Kidney (tissue), 14 donors: Measurements from ENCODE around the gene ISYNA1. TPM values are rescaled to one million over a fixed set of nuclear protein-coding genes. Genes with fewer than 3 reads are reported as not detected.

Experiments
- DNase-seq, 5 donors: peaks; one replicate each; pipeline ENCODE4 v3.0.0-alpha.2; 2013 to 2020
- FAIRE-seq: peaks from 2 replicates; lab custom pipeline; 2012; peaks lifted over from hg19 to GRCh38; lab: Jason Lieb, UNC
- H3K27ac ChIP-seq, 2 donors: one replicate each; pipeline ENCODE4 v1.7.0; 2013; ENCODE audit warnings: low read depth in 2 of 2, low read length in 2 of 2, inconsistent platforms in 1 of 2
- H3K27me3 ChIP-seq: one replicate; pipeline ENCODE4 v1.7.1; 2013; ENCODE audit warnings: low read length, inconsistent platforms; ENCODE audit not compliant: control insufficient read depth, insufficient read depth
- H3K36me3 ChIP-seq, 3 donors: one replicate each; pipeline versions ENCODE4 v1.7.0 to v1.7.1; 2013; ENCODE audit warnings: low read length in 3 of 3, control low read depth in 1 of 3, inconsistent platforms in 1 of 3; ENCODE audit not compliant: insufficient read depth in 3 of 3, control insufficient read depth in 2 of 3
- H3K4me1 ChIP-seq, 3 donors: one replicate each; pipeline versions ENCODE4 v1.7.0 to v1.7.1; 2013; ENCODE audit warnings: low read length in 3 of 3, inconsistent platforms in 1 of 3, low read depth in 1 of 3; ENCODE audit not compliant: control insufficient read depth in 2 of 3, insufficient read depth in 2 of 3
- H3K4me3 ChIP-seq, 3 donors: one replicate each; pipeline versions ENCODE4 v1.7.0 to v1.8.1; 2013; ENCODE audit warnings: low read length in 3 of 3, control low read depth in 1 of 3, inconsistent platforms in 1 of 3
- H3K9ac ChIP-seq, 3 donors: one replicate each; pipeline versions ENCODE4 v1.7.0 to v1.7.1; 2013; ENCODE audit warnings: low read length in 3 of 3, control low read depth in 1 of 3, inconsistent platforms in 1 of 3
- H3K9me3 ChIP-seq, 3 donors: one replicate each; pipeline versions ENCODE4 v1.7.0 to v1.7.1; 2013; ENCODE audit warnings: low read length in 3 of 3, control low read depth in 1 of 3, inconsistent platforms in 1 of 3; ENCODE audit not compliant: control insufficient read depth in 2 of 3, insufficient read depth in 1 of 3
- intact Hi-C: fragments of 100-400 bp; cut with DNase I; formaldehyde crosslinking; loops from one replicate; pipeline ENCODE4 v1.11.1; 2022
- polyA plus RNA-seq: library from polyadenylated mRNA; stranded (reverse); fragments of 350-450 nt; fragmentation: Illumina TruSeq; extraction: RNeasy Lipid Tissue Mini Kit (QIAGEN cat#74804); gene quantifications from one replicate; pipeline ENCODE4 v1.2.3, GENCODE V29; 2014; ENCODE audit warnings: low read depth, low replicate concordance; ENCODE audit not compliant: insufficient read depth
- total RNA-seq: library from RNA; stranded (reverse); fragmentation: NEBNext Ultra II Directional; extraction: Animal tissue kit (Norgen Biotek cat#: 25700); gene quantifications from one replicate; pipeline ENCODE4 v1.2.1, GENCODE V29; 2021
- TF ChIP-seq, protein P1 (sequence below): IDR thresholded peaks from 3 replicates; pipeline ENCODE4 v1.5.1; 2012; ENCODE audit warnings: mild to moderate bottlenecking, moderate library complexity, borderline replicate concordance; ENCODE audit not compliant: insufficient read depth; ENCODE audit errors: extremely low read depth
- donor health status: control.
- donor health status: control.
- donor health status: control.
- donor health status: control.
- donor health status: control.
- donor health status: DM: yes; HTN: yes; CAD: no.
- donor health status: Normal renal cell carcinoma (clear cell type).

The ISYNA1 gene
- total and polyA plus RNA-seq, 2 donors from 2014 or later = 68.6 to 101 TPM

DNA sequence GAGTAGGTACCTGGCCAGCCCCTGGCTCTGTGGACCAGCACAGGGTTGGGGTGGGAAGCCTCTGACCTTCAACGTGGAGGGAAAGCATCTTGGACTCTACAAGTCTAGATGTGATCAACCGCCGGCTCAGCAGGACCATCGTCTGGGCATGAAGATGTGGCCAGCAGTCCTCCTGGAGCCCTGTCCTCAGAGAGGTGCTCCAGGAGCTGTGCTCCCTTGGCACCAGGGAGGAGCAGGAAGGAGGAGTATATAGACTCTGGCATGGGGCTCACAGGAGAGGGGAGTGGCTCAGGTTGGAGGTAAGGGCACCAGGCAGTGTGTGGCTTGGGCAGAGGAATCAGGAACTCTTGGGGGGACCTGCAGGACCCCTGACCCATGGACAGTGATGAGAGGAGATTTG lies 18.3 kb upstream of the ISYNA1 start:
- TF ChIP-seq, protein P1, sequence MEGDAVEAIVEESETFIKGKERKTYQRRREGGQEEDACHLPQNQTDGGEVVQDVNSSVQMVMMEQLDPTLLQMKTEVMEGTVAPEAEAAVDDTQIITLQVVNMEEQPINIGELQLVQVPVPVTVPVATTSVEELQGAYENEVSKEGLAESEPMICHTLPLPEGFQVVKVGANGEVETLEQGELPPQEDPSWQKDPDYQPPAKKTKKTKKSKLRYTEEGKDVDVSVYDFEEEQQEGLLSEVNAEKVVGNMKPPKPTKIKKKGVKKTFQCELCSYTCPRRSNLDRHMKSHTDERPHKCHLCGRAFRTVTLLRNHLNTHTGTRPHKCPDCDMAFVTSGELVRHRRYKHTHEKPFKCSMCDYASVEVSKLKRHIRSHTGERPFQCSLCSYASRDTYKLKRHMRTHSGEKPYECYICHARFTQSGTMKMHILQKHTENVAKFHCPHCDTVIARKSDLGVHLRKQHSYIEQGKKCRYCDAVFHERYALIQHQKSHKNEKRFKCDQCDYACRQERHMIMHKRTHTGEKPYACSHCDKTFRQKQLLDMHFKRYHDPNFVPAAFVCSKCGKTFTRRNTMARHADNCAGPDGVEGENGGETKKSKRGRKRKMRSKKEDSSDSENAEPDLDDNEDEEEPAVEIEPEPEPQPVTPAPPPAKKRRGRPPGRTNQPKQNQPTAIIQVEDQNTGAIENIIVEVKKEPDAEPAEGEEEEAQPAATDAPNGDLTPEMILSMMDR = no peak
- no peak overlapping the region for H3K27ac ChIP-seq
- intact Hi-C loops = no loop called here
- no peaks in the 10 kb centered on the region for H3K9me3 ChIP-seq
- H3K4me1 ChIP-seq = peaks cover 0 to 25% (median 17%) of the 10 kb centered on the region in 3 donors
- no peak overlapping the region for H3K9ac ChIP-seq
- H3K27me3 ChIP-seq = no peaks in the 10 kb centered on the region
- H3K36me3 ChIP-seq = peaks cover 0 to 27% (median 23%) of the 10 kb centered on the region in 3 donors
- no peak overlapping the region for H3K4me3 ChIP-seq
- no peak for FAIRE-seq
- no peak for DNase-seq

DNA sequence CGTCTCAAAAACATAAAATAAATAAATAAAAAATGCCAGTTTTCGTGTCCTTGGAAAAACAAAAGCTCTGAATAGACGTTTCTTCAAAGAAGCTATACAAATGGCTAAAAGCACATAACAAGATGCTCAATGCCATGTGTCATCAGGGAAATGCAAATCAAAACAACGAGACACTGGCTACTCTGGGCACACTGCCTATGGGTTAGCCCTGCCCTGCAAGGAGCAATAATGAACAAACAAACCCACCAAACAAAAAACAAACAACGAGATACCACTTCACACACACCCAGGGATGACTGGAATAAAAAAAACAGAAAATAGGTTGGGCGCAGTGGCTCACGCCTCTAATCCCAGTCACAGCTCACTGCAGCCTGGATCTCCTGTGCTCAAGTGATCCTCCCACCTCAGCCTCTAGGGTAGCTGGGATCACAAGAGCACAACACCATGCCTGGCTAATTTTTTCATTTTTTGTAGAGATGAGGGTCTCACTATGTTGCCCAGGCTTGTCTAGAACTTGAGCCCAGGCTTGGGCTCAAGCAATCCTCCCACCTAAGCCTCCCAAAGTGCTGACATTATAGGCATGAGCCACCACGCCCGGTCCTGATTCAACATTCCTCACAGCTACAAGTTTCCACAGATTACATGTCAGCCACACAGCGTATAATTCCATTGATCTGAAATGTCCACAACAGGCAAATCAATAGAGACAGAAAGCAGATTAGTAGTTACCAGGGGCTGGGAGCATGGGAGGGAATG lies 15.5 kb upstream of the ISYNA1 start:
- H3K27ac ChIP-seq = no peak overlapping the region
- peaks cover 0 to 14% (median 4%) of the 10 kb centered on the region in 3 donors for H3K4me1 ChIP-seq
- H3K4me3 ChIP-seq = no peak overlapping the region
- no peak for DNase-seq
- TF ChIP-seq, protein P1 = no peak
- H3K9ac ChIP-seq = no peak overlapping the region
- FAIRE-seq = no peak
- H3K9me3 ChIP-seq = no peaks in the 10 kb centered on the region
- peaks cover 0 to 25% (median 23%) of the 10 kb centered on the region in 3 donors for H3K36me3 ChIP-seq
- intact Hi-C loops = no loop called here
- no peaks in the 10 kb centered on the region for H3K27me3 ChIP-seq

DNA sequence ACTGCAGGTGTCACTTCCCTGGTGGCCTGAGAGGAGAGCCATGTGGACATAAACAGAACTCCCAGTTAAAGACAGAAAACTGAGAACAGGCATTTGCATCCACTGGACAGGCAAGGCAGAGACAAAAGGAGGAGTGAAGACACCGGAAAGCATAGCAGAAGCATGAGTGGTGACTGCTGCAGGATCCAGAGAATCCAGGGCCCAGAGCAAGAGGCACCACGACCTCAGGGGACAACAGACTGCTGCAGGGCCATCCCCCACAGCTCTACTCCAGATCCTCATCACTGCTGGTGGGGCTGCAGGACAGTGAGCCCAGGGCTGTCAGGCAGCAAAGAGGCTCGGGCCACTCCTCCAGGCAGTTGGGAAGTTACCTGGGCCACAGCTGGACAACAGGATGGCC lies 14.5 kb upstream of the ISYNA1 start:
- no peaks in the 10 kb centered on the region for H3K27me3 ChIP-seq
- no peak for FAIRE-seq

More for the DNA sequence above, 14.5 kb upstream of the ISYNA1 start:
- intact Hi-C loops = no loop called here
- H3K4me3 ChIP-seq = no peak overlapping the region
- no peaks in the 10 kb centered on the region for H3K9me3 ChIP-seq
- TF ChIP-seq, protein P1 = no peak
- no peak for DNase-seq
- peaks cover 0 to 7% (median 0%) of the 10 kb centered on the region in 3 donors for H3K4me1 ChIP-seq
- no peak overlapping the region for H3K27ac ChIP-seq
- H3K36me3 ChIP-seq = peaks cover 0 to 22% (median 16%) of the 10 kb centered on the region in 3 donors
- H3K9ac ChIP-seq = no peak overlapping the region
